ENCODE measurements around the gene GSTM3.

Gene GSTM3

GRCh38 chr1:109718495-109718894, 22.3 kb downstream of the GSTM3 start:
- Histone ChIP-seq H3K4me2 (ENCODE audit: low read length) (no peak overlapping the region), H3K27me3 (ENCODE audit: insufficient read depth, low read length) (peaks cover 6% of the 10 kb centered on the region; the same call in 1 of the 2 replicates), H3K9me2 (ENCODE audit: low read depth, low read length) (no peaks in the 10 kb centered on the region)

DNA sequence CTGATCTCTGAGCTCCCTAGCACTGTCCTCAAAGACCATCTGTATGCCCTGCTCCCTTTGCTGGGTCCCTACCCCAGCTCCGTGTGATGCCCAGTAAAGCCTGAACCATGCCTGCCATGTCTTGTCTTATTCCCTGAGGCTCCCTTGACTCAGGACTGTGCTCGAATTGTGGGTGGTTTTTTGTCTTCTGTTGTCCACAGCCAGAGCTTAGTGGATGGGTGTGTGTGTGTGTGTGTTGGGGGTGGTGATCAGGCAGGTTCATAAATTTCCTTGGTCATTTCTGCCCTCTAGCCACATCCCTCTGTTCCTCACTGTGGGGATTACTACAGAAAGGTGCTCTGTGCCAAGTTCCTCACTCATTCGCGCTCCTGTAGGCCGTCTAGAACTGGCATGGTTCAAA, 23.1 kb downstream of the GSTM3 start:
- no peaks in the 10 kb centered on the region for H3K9me2 ChIP-seq (ENCODE audit: low read depth, low read length)
- H4K20me1 ChIP-seq (ENCODE audit: insufficient read depth, low read length), result no peaks in the 10 kb centered on the region
- H3K79me2 ChIP-seq (ENCODE audit: insufficient read depth, low read length), result no peaks in the 10 kb centered on the region
- peaks cover 6% of the 10 kb centered on the region; the same call in 1 of the 2 replicates for H3K27me3 ChIP-seq (ENCODE audit: insufficient read depth, low read length)
- no peak for TF ChIP-seq CTCF (IDR thresholded peaks at IDR 0.05; ENCODE audit: low read length)
- no peak for TF ChIP-seq EZH2 (IDR thresholded peaks at IDR 0.05; ENCODE audit: borderline replicate concordance, low read length)
- no peak overlapping the region for H2AFZ ChIP-seq (ENCODE audit: low read length)
- no peak overlapping the region for H3K27ac ChIP-seq (ENCODE audit: low read depth, low read length, poor library complexity, severe bottlenecking)
- no peak overlapping the region for H3K4me3 ChIP-seq (ENCODE audit: low read depth, low read length, poor library complexity, severe bottlenecking)
- no peaks in the 10 kb centered on the region for H3K4me1 ChIP-seq (ENCODE audit: insufficient read depth, low read length, severe bottlenecking)
- H3K9me3 ChIP-seq (ENCODE audit: low read length), result no peaks in the 10 kb centered on the region
- H3F3A ChIP-seq (ENCODE audit: insufficient read depth, low read length), result no peaks in the 10 kb centered on the region
- H3K4me2 ChIP-seq (ENCODE audit: low read length), result no peak overlapping the region
- H3K36me3 ChIP-seq (ENCODE audit: insufficient read depth, low read length), result no peaks in the 10 kb centered on the region
- H3K9ac ChIP-seq (ENCODE audit: low read length), result no peak overlapping the region

More at GRCh38 chr1:109718495-109718894, 22.3 kb downstream of the GSTM3 start:
- Histone ChIP-seq H3K27ac (ENCODE audit: low read depth, low read length, poor library complexity, severe bottlenecking) (no peak overlapping the region), H4K20me1 (ENCODE audit: insufficient read depth, low read length) (no peaks in the 10 kb centered on the region), H3K36me3 (ENCODE audit: insufficient read depth, low read length) (no peaks in the 10 kb centered on the region), H3K9me3 (ENCODE audit: low read length) (no peaks in the 10 kb centered on the region), H3K9ac (ENCODE audit: low read length) (no peak overlapping the region), H3K79me2 (ENCODE audit: insufficient read depth, low read length) (no peaks in the 10 kb centered on the region), H3K4me3 (ENCODE audit: low read depth, low read length, poor library complexity, severe bottlenecking) (no peak overlapping the region), H2AFZ (ENCODE audit: low read length) (no peak overlapping the region), H3K4me1 (ENCODE audit: insufficient read depth, low read length, severe bottlenecking) (no peaks in the 10 kb centered on the region), H3F3A (ENCODE audit: insufficient read depth, low read length) (no peaks in the 10 kb centered on the region)
- TF ChIP-seq EZH2 (IDR thresholded peaks at IDR 0.05; ENCODE audit: borderline replicate concordance, low read length) (no peak), CTCF (IDR thresholded peaks at IDR 0.05; ENCODE audit: low read length) (no peak)

DNA sequence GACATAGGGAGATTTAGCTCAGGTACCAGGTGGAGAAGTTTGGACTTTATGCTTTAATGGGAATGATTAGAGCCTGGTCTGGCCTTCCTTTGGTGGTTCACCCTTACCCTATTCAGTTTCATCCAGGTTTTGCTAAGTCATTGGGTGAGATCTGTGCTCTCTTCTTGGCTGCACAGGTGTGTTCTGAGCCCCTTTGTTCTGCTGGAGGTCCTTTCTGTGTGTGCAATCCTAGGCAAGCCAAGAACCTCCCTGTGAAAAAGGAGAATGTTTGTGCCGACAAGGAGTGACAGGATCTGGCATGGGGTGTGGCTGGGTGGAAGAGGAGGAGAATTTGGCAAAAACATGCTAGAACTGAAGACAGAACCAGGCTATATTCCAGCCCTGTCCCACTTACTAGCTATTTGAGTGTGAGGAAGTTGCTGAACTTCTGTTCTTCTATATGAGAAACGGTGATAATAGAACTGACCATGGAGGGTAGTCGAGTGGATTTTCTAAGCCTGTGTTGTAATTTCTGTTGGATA, 24.2 kb downstream of the GSTM3 start:
- H3K27me3 ChIP-seq (ENCODE audit: insufficient read depth, low read length), result peaks cover 6% of the 10 kb centered on the region; the same call in 1 of the 2 replicates
- H3K9me2 ChIP-seq (ENCODE audit: low read depth, low read length), result no peaks in the 10 kb centered on the region
- no peaks in the 10 kb centered on the region for H3K79me2 ChIP-seq (ENCODE audit: insufficient read depth, low read length)
- H3K9me3 ChIP-seq (ENCODE audit: low read length), result no peaks in the 10 kb centered on the region
- H2AFZ ChIP-seq (ENCODE audit: low read length), result no peak overlapping the region
- no peaks in the 10 kb centered on the region for H4K20me1 ChIP-seq (ENCODE audit: insufficient read depth, low read length)
- H3K9ac ChIP-seq (ENCODE audit: low read length), result no peak overlapping the region
- H3F3A ChIP-seq (ENCODE audit: insufficient read depth, low read length), result no peaks in the 10 kb centered on the region
- TF ChIP-seq CTCF (IDR thresholded peaks at IDR 0.05; ENCODE audit: low read length), result no peak
- no peak for TF ChIP-seq EZH2 (IDR thresholded peaks at IDR 0.05; ENCODE audit: borderline replicate concordance, low read length)
- no peak overlapping the region for H3K27ac ChIP-seq (ENCODE audit: low read depth, low read length, poor library complexity, severe bottlenecking)
- H3K4me3 ChIP-seq (ENCODE audit: low read depth, low read length, poor library complexity, severe bottlenecking), result no peak overlapping the region
- no peak overlapping the region for H3K4me2 ChIP-seq (ENCODE audit: low read length)
- no peaks in the 10 kb centered on the region for H3K36me3 ChIP-seq (ENCODE audit: insufficient read depth, low read length)
- H3K4me1 ChIP-seq (ENCODE audit: insufficient read depth, low read length, severe bottlenecking), result no peaks in the 10 kb centered on the region

Measured in OCI-LY1 (cell line).